Bronchial epithelial cell (primary cell): Measurements from ENCODE around the gene IL4R. TPM values are rescaled to one million over a fixed set of nuclear protein-coding genes. Genes with fewer than 3 reads are reported as not detected.

Experiments used
- DNase-seq: peaks from one replicate; pipeline ENCODE4 v3.0.0-alpha.2; 2010; ENCODE audit warnings: low read depth
- FAIRE-seq: peaks from 2 replicates; lab custom pipeline; 2011; peaks lifted over from hg19 to GRCh38; lab: Jason Lieb, UNC
- H3K27me3 ChIP-seq: 2 replicates; pipeline ENCODE4 v1.5.1; 2011; ENCODE audit warnings: low read length; ENCODE audit not compliant: control insufficient read depth, insufficient read depth
- H3K36me3 ChIP-seq: 2 replicates; pipeline ENCODE4 v1.5.1; 2011; ENCODE audit warnings: low read length; ENCODE audit not compliant: control insufficient read depth, insufficient read depth
- H3K4me3 ChIP-seq: 2 replicates; pipeline ENCODE4 v1.5.1; 2011; ENCODE audit warnings: mild to moderate bottlenecking, low read depth, low read length, control low read depth
- total RNA-seq: library from RNA; depleted of rRNA; stranded (reverse); fragments of >200 nt; gene quantifications from 2 replicates; pipeline ENCODE4 v1.2.1, GENCODE V29; 2014
- TF ChIP-seq, protein P1 (sequence below): IDR thresholded peaks from 2 replicates; pipeline ENCODE4 v1.5.1; 2011; ENCODE audit warnings: mild to moderate bottlenecking, moderate library complexity, low read length, control low read depth, inconsistent platforms; ENCODE audit not compliant: insufficient read depth, severe bottlenecking

Gene IL4R
- total RNA-seq, 1 donor from 2014 or later, result 25.8 TPM

GRCh38 chr16:27379919-27380318 is 66.1 kb downstream of the IL4R start:
- TF ChIP-seq, protein P1, sequence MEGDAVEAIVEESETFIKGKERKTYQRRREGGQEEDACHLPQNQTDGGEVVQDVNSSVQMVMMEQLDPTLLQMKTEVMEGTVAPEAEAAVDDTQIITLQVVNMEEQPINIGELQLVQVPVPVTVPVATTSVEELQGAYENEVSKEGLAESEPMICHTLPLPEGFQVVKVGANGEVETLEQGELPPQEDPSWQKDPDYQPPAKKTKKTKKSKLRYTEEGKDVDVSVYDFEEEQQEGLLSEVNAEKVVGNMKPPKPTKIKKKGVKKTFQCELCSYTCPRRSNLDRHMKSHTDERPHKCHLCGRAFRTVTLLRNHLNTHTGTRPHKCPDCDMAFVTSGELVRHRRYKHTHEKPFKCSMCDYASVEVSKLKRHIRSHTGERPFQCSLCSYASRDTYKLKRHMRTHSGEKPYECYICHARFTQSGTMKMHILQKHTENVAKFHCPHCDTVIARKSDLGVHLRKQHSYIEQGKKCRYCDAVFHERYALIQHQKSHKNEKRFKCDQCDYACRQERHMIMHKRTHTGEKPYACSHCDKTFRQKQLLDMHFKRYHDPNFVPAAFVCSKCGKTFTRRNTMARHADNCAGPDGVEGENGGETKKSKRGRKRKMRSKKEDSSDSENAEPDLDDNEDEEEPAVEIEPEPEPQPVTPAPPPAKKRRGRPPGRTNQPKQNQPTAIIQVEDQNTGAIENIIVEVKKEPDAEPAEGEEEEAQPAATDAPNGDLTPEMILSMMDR, result no peak
- no peaks in the 10 kb centered on the region for H3K27me3 ChIP-seq
- no peak for DNase-seq
- H3K4me3 ChIP-seq, result no peak overlapping the region
- H3K36me3 ChIP-seq, result no peaks in the 10 kb centered on the region
- FAIRE-seq, result no peak

DNA sequence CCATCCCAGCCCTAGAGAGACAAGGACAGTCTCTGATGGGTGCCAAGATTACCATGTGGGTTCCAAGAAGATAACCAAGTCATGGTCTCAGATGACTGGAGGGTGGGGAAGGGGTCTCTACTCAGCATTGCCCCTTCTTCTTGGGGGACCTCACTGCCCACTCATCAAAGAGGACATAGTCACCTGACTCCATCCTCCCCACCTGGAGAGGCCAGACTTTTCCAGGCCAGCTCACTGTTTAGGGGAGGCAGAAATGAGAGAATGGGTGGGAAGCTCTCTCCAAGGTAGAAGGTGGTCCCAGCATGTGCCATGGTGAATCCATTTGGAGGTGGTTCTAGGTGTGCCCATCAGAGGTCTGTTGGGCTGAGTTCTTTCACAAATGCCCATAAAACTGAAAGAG is 67.5 kb downstream of the IL4R start:
- no peak for FAIRE-seq
- TF ChIP-seq, protein P1, result no peak

GRCh38 chr16:27381974-27382855 is 68.4 kb downstream of the IL4R start:
- Histone ChIP-seq H3K36me3 (no peaks in the 10 kb centered on the region), H3K4me3 (no peak overlapping the region), H3K27me3 (no peaks in the 10 kb centered on the region)
- TF ChIP-seq, protein P1, result no peak
- FAIRE-seq, result no peak
- DNase-seq, result no peak

More for the DNA sequence above, 67.5 kb downstream of the IL4R start:
- no peak overlapping the region for H3K4me3 ChIP-seq
- no peaks in the 10 kb centered on the region for H3K36me3 ChIP-seq
- H3K27me3 ChIP-seq, result no peaks in the 10 kb centered on the region
- DNase-seq, result no peak

DNA sequence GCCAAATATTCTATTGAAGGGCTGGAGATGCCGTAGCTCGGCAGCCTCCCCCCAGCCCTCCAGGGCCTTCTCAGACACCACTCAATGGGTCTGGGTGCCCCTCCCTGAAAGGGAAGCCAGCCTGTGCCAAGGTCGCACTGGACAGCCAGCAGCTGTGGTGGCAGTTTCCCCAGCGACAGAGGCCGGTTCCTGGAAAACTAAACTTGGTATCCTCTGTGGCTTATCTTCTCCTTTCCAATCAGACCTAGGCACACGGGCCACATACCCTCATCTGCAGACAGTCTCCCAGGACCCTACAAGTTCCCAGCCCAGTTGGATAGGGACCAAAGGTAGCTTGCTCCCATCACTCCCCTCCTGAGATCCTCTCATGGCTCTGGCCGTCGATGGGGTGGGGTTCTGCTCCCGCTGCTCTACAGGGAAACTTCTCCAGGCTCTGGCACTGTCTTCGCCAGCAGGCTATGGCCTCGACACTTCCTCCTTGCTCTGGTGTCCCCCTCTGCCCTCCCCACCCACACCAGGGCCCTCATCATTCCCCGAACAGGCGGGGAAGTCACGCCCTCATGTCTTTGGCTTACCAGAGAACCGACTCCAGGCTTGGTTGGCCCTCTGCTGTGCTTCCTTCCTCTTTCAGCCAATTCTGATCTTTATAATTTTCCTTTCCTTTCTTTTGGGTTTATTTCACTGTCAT is 69.9 kb downstream of the IL4R start:
- TF ChIP-seq, protein P1, result no peak
- no peak for DNase-seq

DNA sequence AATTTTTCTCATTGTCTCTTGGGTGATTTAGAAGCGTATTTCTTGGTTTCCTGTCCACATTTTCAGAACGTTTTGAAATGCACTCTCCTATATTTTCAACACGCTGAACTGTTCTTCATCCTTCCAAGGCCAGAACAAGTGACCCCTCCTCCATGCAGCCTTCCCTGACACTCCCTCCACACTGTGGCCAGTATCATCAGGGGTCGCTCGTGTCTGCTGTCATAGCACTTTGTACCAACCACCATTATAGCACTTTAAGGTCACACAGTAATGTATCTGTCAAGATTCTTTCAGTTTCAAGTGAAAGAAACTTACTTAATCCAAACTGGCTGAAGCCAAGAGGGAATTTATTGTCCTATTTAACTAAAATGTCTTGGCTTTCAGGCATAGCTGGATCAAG is 70.7 kb downstream of the IL4R start:
- no peak overlapping the region for H3K4me3 ChIP-seq
- DNase-seq (no peak), FAIRE-seq (no peak)
- no peaks in the 10 kb centered on the region for H3K27me3 ChIP-seq
- no peaks in the 10 kb centered on the region for H3K36me3 ChIP-seq
- TF ChIP-seq, protein P1, result no peak

More for the DNA sequence above, 69.9 kb downstream of the IL4R start:
- Histone ChIP-seq H3K4me3 (no peak overlapping the region), H3K36me3 (no peaks in the 10 kb centered on the region), H3K27me3 (no peaks in the 10 kb centered on the region)
- FAIRE-seq, result no peak
